Pancreas (tissue), 10 donors: ENCODE measurements around the gene RANBP3. TPM values are rescaled to one million over a fixed set of nuclear protein-coding genes. Genes with fewer than 3 reads are reported as not detected.
A peak's percentile ranks its signal among the peaks of the same experiment; 100 is the strongest.
"Not testable (repeated sequence)": the region's sequence is repeated elsewhere in the genome, so short reads cannot be mapped to it uniquely, and the experiment has no call there.

Source experiments
- ATAC-seq, 4 donors: fragments of 200-7000 bp; cut with Tn5 transposase; one replicate each; pipeline versions ENCODE4 v1.8.0 to v1.9.1; 2020; ENCODE audit warnings: mild to moderate bottlenecking in 4 of 4, moderate library complexity in 4 of 4
- DNase-seq, 6 donors: peaks; one replicate each; pipeline ENCODE4 v3.0.0-alpha.2; 2020
- FAIRE-seq: peaks from 2 replicates; lab custom pipeline; 2012; peaks lifted over from hg19 to GRCh38; lab: Jason Lieb, UNC
- H3K27ac ChIP-seq, 4 donors: fragments of 200-600 bp; sonication (generic); 1 replicate in 3 of 4; 2 replicates in 1 of 4; pipeline versions ENCODE4 v1.5.0 to v1.8.0; 2020
- H3K27me3 ChIP-seq, 4 donors: fragments of 200-600 bp; one replicate each; pipeline ENCODE4 v1.8.0; 2021
- H3K36me3 ChIP-seq, 3 donors: fragments of 200-600 bp; sonication (generic) in 1 of 3; one replicate each; pipeline versions ENCODE4 v1.5.0 to v1.8.0; 2020 to 2021
- H3K4me1 ChIP-seq, 3 donors: fragments of 200-600 bp; one replicate each; pipeline ENCODE4 v1.8.0; 2021
- H3K4me3 ChIP-seq, 4 donors: fragments of 200-600 bp; sonication (generic) in 2 of 4; one replicate each; pipeline versions ENCODE4 v1.5.0 to v1.8.0; 2020 to 2021
- H3K9me3 ChIP-seq, 4 donors: fragments of 200-600 bp; one replicate each; pipeline ENCODE4 v1.8.0; 2021
- CTCF ChIP-seq, 4 donors: fragments of 200-600 bp; sonication (generic) in 3 of 4; IDR thresholded peaks; one replicate each; pipeline versions ENCODE4 v1.5.0 to v1.8.0; 2021; ENCODE audit warnings: antibody characterized with exemption in 4 of 4
- WGBS, 2 donors: extraction: QIAGEN DNeasy Blood & Tissue Kit; methylation state at CpG; one replicate each; pipeline ENCODE4 v1.1.7; 2013; 5-methylcytosine and 5-hydroxymethylcytosine counted together
- intact Hi-C, 3 donors: fragments of 100-400 bp; cut with DNase I; formaldehyde crosslinking; loops; one replicate each; pipeline versions ENCODE4 v1.11.1 to v1.14.2; 2022
- polyA plus RNA-seq, 2 donors: library from polyadenylated mRNA; stranded (reverse); fragments of 200-250 nt; gene quantifications; one replicate each; pipeline ENCODE4 v1.2.3, GENCODE V29; 2013
- total RNA-seq, 6 donors: library from RNA; stranded (reverse); fragmentation: NEBNext Ultra II Directional in 4 of 6; extraction: Animal tissue kit (Norgen Biotek cat#: 25700) in 4 of 6; gene quantifications; one replicate each; pipeline versions ENCODE4 v1.2.1 to v1.2.4, GENCODE V29; 2021 to 2023
- donor health status: healthy with polysubstance abuse.
- donor health status: DM: no; HTN: no; CAD: no; lungs with moderate emphysema.
- donor health status: DM: no; HTN: no; CAD: no.
- donor health status: control.
- donor health status: control.
- donor health status: Bipolar disorder and iron deficiency.
- donor health status: DM: yes; HTN: yes; CAD: no.
- donor health status: DM: no; HTN: no; CAD: no.
- donor health status: DM: no; HTN: no; CAD: no.
- donor health status: DM: yes; HTN: yes; CAD: no.

The RANBP3 gene
- total and polyA plus RNA-seq, 8 donors, result 27.6 to 42.2 (median 34.7) TPM

GRCh38 chr19:5961969-5962945 is 15.7 kb downstream of the RANBP3 start:
- no peak for TF ChIP-seq CTCF (IDR thresholded peaks at IDR 0.05)
- 22 to 28% methylated on average over 29 of the region's 29 CpGs for WGBS, 2 donors
- Histone ChIP-seq H3K27me3 (no peaks in the 10 kb centered on the region), H3K9me3 (no peaks in the 10 kb centered on the region), H3K4me1 (peaks cover 57 to 66% (median 61%) of the 10 kb centered on the region in 3 donors), H3K36me3 (no peaks in the 10 kb centered on the region), H3K27ac (peak overlapping the region; percentile 66 to 88 (median 78)), H3K4me3 (peak overlapping the region in 1 of 4 donors; percentile 9)
- FAIRE-seq (no peak), ATAC-seq (peak; percentile 81 to 85 (median 82)), DNase-seq (peak in 5 of 6 donors; percentile 73 to 87 (median 81))
- intact Hi-C loops, result no loop called here

GRCh38 chr19:5961641-5961968 is 16.3 kb downstream of the RANBP3 start:
- H3K36me3 ChIP-seq, FAIRE-seq, ATAC-seq, DNase-seq, intact Hi-C loops, H3K9me3 ChIP-seq, H3K27me3 ChIP-seq: not testable (repeated sequence)
- Histone ChIP-seq H3K4me3 (peak overlapping the region in 1 of 4 donors; percentile 6), H3K27ac (peak overlapping the region; percentile 66 to 88 (median 78)), H3K4me1 (peaks cover 51 to 65% (median 54%) of the 10 kb centered on the region in 3 donors)
- 41 to 46% methylated on average over 5 to 6 of the region's 6 CpGs for WGBS, 2 donors

- Histone ChIP-seq H3K27ac (peak overlapping the region; percentile 35 to 88 (median 76)), H3K27me3 (no peaks in the 10 kb centered on the region), H3K9me3 (no peaks in the 10 kb centered on the region), H3K36me3 (no peaks in the 10 kb centered on the region), H3K4me1 (peaks cover 46 to 67% (median 53%) of the 10 kb centered on the region in 3 donors), H3K4me3 (no peak overlapping the region)
- WGBS, 2 donors, result 44 to 47% methylated on average over 18 of the region's 18 CpGs
- FAIRE-seq, result no peak
- intact Hi-C loops, result no loop called here
- peak in 5 of 6 donors; percentile 63 to 74 (median 72) for DNase-seq
- TF ChIP-seq CTCF (IDR thresholded peaks at IDR 0.05), result no peak
- ATAC-seq, result peak; percentile 5 to 32 (median 18)
Measured at GRCh38 chr19:5960005-5961001, 17.6 kb downstream of the RANBP3 start.

- Histone ChIP-seq H3K4me3 (no peak overlapping the region), H3K27ac (peak overlapping the region; percentile 35 to 88 (median 76)), H3K36me3 (no peaks in the 10 kb centered on the region), H3K27me3 (no peaks in the 10 kb centered on the region), H3K9me3 (no peaks in the 10 kb centered on the region), H3K4me1 (peaks cover 48 to 76% (median 61%) of the 10 kb centered on the region in 3 donors)
- ATAC-seq, result no peak
- FAIRE-seq, result no peak
- TF ChIP-seq CTCF (IDR thresholded peaks at IDR 0.05), result no peak
- 51 to 56% methylated on average over 14 of the region's 14 CpGs for WGBS, 2 donors
- intact Hi-C loops, result no loop called here
- no peak for DNase-seq
Measured at GRCh38 chr19:5959260-5960004, 18.5 kb downstream of the RANBP3 start.
